HG02885 (cell line): ENCODE data around the gene PNCK.

Experiments
- ATAC-seq: cut with Tn5 transposase; IDR thresholded peaks from one replicate; pipeline ENCODE4 v1.9.1; 2021; ENCODE audit warnings: mild to moderate bottlenecking; ENCODE audit not compliant: unreplicated experiment, poor library complexity

The PNCK gene

DNA sequence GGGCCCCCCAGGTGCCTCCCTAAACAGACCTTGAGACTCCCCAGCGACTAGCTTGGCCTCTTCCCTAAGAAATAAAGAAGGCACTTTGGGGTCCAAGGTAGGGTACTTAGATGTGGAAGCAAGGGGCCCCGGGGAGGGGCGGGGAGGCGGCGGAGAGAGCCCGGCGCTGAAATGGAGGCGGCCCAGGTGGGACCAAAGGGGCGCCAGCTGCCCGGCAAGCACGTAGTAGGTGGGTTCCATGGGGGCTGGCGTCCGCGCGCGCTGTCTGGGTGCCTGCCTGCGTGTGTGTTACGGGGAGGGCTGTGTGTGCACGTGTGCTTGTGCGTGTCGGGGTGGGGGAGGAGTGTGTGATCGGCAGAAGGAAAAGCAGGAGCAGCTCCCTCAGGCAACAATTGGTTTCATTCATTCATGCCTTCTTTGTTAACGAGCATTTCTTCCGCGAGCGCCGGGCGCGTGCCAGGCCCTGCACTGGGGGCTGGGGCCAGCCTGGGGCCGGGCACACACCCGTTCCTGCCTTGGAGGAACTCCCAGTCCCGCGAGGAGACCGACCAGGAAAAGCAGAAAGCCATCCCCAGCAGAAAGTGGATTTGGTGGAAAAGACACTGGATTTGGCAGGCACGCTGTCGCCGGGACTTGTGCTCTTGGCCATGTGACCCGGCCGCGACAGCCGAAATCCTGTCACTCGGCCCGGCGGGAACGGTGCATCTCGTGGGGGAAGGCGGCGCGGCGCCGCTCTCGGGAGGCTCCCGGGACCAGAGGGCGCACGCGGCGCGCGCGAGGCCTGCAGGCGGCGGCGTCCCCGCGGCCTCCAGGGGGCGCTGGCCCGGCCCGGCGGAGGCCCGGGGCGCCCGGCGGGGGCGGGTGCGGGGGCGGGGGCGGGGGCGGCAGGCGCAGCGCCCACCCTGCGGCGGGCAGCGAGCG, 29.9 kb downstream of the PNCK start:
- ATAC-seq = no peak

DNA sequence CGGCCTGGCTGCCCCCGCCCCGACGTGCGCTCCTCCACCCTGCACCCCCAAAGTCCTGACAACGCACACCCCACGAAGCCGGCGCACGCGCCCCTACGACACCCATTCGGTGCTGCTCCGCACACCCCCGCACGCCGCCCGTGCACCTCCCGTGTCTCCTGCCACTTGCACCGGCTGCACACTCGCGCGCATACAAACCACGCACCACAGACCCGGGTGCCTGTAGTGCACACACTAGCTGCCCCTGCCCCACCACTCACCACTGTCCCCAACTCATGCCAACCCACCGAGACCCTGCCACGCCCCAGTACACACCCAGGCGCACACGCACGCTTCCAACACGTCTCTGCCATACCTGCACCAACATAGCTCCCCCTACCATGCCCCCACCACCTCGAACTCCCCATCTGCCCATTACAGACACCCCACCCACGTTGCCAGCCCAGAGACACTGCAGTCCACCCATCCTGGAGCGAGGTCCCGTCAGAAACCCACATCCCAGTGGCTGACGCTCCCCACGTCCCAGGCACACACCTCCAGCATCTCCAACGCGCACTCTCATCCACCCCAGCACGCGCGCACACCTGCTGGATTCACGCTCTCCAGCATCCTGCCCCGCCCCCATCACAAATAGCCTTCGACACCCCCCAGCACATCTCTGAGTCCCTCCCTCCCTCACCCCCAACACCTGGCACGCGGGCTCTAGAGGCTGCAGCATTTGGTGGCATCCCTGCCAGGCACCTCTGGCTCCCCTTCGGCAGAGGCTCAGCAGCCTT, 30.8 kb downstream of the PNCK start:
- ATAC-seq = no peak

DNA sequence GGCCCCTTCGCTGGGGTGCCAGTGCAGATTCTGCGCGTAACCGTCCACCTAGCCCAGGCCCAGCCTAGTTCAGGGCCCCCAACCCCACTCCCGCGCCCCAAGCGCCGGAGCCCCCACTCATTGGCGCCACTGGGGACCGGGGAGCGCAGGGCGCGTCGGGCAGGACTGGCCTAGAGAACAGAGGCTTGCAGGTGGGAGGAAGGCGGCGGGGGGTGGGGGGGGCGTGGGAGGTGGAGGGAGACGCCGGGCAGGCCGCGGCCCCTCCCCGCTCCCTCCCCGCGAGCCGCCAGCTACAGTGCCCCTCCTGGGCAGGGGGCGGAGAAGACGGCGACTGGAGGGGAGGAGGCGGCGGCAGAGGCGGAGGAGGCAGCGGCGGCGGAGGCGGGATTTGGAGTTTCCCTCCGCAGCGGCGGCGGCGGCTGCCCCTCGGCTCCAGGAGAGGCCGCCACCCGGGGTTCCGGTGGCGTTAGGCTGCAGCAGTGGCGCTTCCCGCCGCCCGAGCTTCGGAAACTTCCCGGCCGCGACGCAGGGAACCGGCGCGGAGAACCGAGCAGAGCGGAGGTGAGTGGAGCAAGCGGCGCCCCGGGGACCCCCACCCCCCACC, 31.5 kb downstream of the PNCK start:
- no peak for ATAC-seq

GRCh38 chrX:153641627-153642026, 32.0 kb downstream of the PNCK start:
- ATAC-seq = no peak

DNA sequence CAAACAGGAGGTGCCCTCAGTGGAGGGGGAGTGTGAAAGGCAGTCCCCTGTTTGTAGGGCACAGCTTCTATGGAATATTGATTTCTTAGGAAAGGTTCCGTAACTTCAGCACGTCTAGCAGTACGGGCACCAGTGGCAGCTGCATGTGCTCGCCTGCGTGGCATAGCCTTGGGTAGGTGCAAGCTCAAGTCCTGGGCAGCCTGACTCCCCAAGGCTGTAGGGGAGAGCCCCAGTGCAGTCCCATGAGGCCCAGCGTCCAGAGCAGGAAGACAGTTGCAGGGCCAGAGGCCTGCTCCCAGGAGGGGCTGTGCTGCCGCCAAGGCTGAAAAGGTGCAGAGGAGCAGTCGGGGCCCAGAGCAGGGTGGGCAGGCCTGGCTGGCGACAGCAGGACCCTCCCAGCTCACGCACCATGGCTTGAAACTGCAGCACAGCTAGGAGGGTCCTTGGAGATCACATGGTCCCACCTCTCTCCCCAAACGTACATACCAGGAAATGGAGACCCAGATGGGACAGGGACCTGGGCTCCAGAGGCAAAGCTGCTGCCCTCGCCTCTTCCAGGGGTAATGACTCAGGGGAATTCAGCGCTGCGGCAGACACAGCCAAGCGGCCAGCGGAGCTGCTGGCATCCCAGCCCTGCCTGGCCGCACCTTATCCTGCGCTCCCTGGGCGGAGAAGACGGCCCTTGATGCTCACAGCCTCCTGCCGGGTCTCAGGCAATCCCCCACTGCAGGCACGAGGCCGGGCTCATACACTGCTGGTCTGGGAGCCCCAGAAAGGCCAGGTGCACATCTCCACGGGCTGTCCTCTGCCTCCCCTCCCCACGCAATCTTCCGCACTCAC, 32.7 kb downstream of the PNCK start:
- ATAC-seq = no peak

DNA sequence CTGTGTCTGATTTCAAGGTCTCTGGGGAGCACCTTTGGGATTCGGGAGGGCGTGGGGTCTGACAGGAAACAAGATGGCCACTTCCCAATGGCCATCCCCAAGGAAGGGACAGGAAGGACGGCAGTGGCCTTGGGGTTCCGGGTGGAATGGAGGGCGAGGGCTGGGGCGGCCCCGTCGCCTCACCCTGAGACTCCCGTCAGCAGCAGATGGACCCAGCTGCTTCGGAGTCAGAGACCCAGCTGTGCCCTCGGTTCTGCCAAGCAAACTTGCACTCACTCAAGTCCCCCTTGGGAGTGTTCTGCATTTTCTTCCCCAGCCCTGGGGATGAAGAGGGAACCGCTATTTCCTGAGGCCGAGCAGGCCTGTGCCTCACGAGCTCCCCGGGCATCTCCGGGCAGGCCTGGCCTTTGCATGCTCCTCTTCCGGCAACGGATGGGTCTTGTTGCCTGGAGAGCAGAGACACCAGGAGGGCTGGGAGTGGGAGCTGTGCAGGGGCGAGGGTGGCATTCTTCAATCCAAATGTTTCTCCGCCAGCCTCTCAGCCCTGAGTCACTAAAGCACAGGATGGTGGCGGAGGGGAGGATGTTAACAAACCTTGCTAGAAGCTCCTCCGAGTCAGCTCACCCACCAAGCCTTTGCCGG, 33.4 kb downstream of the PNCK start:
- ATAC-seq = no peak

GRCh38 chrX:153639177-153640044, 34.2 kb downstream of the PNCK start:
- ATAC-seq = no peak

- ATAC-seq = no peak
Observed at GRCh38 chrX:153638436-153639176, 35.0 kb downstream of the PNCK start.

DNA sequence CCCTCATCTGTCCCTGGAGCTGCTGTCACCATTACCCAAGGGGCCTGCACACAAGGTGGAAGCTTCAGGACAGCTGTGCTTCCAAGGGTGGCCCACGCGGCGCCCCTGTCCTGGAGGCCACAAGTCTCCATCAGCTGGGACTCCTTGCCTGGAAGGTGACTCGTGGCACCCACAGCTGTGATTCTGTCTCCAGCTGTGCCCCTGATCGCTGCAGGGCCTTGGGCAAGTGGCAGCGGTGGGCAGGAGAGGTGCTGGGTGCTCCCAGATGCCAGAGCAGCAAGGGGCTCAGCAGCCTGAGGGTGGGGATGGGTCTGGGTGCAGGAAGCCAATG, 35.6 kb downstream of the PNCK start:
- ATAC-seq = no peak

DNA sequence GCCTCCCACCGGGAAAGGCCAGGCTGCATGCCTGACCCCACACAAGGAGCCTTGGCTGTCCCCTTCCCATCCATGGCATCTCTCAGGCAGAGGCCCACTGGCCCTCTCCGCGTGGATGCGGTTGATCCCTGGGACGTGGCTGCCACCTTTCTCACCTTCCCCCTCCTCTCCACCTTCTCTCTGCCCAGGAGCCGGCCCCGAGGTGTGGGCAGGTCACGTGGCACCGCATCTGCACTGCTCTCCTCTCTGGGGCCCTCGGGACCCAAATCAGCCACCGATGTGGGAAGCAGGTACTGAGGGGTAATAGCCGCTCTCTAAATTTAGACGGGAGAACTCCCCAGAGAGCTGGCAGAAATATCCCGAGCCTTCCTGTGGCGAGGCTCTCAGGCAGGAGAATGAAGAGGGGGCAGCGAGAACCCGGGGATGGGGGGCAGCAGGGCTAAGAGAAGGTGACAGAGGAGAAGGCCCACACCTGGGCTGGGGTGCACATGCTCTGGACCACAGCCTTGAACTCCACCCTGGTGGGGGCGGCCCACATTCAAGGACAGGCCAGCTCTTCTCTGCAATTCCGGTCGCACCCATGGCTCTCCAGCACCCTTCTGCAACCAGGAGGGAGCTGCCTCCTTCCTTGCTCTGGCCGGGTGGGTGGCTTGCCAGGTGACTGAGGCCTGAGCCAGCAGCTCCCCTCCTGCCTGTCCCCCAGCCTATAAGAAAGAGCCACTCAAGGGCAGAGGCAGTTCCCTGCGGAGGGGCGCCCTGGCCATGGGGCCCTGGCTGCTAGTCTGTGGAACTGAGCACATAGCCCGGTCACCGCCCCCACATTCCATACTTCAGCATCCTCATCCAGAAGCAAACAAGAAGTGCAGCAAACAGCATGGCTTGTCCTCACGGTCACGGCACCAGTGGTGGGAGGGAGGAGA, 36.2 kb downstream of the PNCK start:
- ATAC-seq = no peak

- no peak for ATAC-seq
Observed at GRCh38 chrX:153636716-153637115, 36.9 kb downstream of the PNCK start.

GRCh38 chrX:153635788-153636668, 37.6 kb downstream of the PNCK start:
- ATAC-seq = no peak

DNA sequence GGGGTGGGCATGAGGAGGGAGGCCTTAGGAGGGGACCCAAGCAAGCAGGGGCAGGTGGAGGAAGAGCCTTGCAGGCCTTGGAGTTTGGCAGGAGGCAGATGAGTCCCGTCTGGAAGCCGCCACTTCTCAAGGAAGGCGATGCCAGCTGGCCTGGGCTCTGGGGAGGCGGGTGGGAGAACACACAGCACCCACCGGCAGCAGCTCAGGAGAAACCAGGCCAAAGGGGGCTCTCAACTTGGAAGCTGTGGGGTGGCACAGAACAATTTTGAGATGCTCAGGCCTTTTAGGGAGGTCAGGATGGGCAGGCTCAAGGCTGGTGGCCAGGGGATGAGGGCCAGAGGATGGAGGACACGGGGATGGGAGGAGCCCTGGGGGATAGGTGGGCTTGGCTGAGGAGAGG, 38.2 kb downstream of the PNCK start:
- no peak for ATAC-seq

DNA sequence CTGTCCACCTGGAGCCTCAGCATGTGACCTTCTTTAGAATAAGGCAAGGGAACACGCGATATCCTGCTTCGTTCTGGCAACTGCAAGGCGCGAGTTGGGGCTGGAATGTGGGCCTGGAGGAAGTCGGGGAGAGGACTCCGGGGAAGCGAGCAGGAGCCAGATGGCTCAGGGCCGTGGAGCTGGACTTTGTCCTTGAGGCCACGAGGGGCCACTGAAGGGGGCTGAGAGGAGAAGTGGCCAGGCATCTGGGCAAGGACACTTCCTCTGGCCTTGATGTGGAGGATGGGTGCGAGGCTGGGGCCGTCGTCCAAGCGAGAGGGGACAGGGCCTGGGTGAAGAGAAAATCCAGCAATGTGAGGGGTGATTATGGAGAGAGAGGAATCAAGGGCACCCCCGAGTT, 38.8 kb downstream of the PNCK start:
- no peak for ATAC-seq

- ATAC-seq = no peak
Observed at GRCh38 chrX:153634236-153634635, 39.4 kb downstream of the PNCK start.

DNA sequence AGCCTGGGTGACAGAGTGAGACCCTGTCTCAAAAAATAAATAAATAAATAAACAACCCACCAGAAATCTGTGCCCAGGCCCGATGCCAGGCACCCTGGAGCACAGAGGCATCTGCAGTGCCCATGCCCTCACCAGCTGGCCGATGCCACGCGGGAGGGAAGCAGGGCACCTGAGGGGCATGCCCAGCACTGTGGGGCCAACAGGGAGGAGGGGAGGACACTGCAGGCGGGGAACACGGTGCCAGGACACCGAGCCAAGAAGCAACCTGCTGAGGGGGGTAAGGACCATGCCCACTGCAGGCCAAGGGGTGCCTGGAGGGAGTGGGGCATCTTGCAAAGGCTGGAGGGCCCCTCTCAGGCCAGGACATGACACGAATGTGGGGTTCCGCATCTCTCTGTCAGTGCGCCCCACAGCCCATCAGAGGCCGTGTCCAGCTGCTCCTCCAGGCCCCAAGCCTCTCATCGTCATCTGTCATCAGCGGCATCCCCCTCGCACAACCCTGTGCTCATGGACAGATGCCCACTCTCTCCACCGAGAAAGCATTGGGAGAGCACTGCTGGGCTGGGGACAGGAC, 39.9 kb downstream of the PNCK start:
- no peak for ATAC-seq
